HK-2 (cell line): ENCODE data around the gene SCN11A.
"Not testable (repeated sequence)": the region's sequence is repeated elsewhere in the genome, so short reads cannot be mapped to it uniquely, and the experiment has no call there.

Source experiments
- DNase-seq: peaks from one replicate; pipeline ENCODE4 v3.0.0-alpha.2; 2018; ENCODE audit not compliant: unreplicated experiment

Gene SCN11A

DNA sequence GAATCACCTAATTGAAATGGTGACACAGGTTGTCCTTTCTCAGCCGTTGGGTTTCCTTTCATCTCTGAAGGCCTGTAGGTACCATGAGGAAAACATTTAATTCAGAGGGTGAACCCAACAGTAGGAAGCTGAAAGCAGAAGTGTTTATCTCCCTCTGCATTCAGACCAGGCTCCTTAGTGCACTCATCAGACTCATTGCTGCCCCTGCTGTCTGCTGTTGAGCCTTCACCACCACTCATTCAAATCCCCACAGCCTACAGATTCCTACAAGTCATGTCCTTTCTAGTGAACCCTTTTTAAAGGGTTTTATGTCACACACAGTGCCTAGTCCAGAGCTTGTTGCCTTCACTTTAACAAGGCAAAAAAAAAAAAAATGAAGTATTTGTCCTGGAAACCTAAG lies 13.5 kb upstream of the SCN11A start:
- DNase-seq: peak; percentile 9

DNA sequence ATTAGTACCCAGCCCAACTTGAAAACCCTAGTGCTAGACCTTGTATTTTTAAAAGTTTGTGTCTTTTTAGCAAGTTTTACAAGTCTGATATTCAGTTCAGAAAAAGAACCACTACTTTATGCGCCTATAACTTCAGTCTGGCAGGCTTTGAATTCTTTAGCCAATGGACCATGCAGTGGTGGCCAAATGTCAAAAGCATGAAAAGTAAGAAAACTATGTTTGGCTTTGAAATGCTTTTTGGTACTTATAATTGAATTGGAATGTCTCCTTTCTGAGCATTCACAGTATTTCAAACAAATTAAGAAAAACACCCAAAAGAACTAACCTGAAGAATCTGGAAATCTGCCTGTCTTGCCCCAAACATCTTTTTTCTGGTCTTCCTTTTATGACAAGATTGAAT lies 12.9 kb upstream of the SCN11A start:
- DNase-seq: no peak

DNA sequence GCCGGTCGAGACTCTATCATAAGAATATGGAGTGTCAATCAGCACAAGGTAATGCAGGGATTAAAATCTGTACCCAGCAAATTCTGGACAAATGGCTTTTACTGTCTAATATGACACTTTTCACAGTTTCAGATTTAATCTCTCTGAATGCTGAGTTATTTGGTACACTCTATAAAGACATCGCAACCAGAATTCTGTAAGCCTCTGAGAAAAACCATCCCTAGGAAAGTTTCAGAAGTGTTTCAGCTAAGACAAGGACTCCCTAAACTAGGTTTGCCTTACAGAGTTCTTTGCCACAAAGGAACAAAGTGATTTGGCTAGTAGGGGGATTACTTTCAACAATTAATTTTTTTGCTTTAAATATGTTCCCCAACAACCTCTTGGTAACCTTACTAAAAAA lies 11.4 kb upstream of the SCN11A start:
- no peak for DNase-seq

DNA sequence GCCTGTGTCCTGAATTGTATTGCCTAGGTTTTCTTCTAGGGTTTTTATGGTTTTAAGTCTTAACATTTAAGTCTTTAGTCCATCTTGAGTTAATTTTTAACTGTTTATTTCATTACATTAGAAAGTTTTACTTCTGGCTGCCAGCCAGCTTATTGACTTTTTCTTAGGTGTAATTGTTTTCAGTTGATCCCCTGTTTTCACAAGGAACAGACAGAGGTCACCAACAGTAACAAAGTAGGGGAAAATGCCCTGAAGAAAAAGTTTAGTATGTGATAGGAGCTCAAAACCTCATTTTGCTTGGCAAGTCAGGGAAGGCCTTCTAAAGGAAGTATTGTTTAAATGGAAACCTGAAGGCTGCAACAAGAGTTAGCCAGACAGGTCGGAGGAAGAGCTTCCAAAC lies 10.4 kb upstream of the SCN11A start:
- DNase-seq: no peak

DNA sequence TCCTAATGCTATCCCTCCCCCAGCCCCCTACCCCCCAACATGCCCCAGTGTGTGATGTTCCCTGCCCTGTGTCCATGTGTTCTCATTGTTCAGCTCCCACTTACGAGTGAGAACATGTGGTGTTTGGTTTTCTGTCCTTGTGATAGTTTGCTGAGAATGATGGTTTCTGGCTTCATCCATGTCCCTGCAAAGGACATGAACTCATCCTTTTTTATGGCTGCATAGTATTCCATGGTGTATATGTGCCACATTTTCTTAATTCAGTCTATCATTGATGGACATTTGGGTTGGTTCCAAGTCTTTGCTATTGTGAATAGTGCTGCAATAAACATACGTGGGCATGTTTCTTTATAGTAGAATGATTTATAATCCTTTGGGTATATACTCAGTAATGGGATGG lies 9.5 kb upstream of the SCN11A start:
- DNase-seq: not testable (repeated sequence)

DNA sequence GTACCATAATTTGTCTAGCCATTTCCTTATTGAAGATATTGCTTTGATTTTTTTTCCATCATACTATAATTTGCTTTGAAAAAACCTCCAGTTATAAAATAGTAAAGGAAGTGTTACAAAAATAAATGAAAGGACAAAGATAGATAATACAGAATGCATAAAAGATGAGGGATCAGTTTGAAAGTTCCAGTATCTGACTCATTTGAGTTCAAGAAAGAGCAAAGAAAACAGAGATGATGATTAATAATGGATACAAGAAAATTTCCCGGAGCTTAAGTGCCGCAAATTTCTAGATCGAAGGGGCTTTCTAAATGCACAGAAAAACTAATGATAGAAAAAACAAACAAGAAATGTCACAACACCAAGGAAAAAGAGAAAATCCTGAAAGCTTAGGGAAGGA lies 4.4 kb upstream of the SCN11A start:
- DNase-seq: no peak

DNA sequence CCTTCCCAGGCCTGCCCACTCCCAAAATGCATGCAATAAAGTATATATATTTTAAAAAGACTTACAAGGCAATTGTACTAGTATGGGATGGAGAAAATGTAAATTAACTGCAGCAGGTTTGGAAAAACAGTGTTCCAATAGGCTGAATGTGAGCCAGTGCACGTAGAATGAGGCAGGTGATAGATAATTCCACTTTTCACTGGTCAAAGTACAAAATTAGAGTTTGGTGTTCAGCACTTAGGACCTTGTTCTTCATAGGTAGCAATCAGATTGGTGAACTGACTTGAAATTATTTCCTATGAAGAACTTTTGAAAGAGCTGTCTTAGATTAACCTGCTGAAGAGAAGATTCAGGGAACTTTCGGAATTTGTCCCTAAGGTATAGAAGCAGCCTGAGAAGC lies 2.0 kb upstream of the SCN11A start:
- no peak for DNase-seq

DNA sequence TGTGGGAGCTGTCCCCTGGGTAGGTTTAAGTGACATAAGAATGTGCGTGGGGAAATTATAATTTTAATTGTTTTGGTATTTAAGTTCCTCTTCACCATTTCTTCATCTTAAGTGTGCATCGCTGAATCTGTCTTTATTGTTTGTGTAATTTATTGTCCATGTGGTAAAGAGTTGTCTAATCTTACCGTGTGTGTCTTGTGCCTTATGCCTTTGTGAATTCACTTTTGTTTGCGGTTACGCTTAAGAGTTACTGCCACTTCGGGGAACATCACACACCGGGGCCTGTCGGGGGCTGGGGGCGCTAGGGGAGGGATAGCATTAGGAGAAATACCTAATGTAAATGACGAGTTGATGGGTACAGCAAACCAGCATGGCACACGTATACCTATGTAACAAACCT lies 839 bp upstream of the SCN11A start:
- no peak for DNase-seq

DNA sequence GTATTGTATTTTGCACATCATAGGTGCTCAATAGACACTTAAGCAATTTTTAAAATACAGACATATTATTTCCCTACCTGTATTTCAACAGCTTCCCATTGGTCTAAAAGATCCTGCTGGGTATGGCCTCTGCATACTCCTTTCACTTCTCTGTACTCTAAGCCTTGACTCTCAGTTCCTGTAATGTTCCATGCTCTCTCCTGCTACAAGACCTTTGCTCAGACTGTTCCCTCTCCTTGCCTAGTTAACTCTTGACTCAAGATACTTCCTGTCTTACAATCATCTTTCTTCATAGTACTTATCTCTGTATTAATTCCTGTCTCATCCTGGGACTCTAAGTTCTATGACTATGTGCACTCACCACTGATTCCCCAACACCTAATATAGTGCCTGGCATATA lies 1.7 kb downstream of the SCN11A start:
- DNase-seq: no peak

DNA sequence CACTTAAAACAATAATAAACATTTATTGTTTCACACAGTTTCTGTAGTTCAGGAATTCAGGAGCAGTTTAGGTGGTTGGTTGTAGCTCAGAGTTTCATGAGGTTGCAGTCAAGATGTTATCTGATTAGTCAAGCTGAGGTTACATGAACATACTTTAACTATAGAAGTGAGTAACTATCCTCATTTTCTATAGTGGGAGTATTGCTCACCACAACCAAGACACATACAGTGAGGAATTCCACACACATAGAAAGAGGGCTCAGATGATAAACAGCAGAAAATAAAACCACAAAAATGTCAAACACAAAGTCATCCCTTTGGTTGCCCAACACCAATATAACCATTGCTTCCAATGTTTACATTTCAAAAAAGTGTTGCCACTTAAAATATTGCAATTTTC lies 13.6 kb downstream of the SCN11A start:
- DNase-seq: no peak

DNA sequence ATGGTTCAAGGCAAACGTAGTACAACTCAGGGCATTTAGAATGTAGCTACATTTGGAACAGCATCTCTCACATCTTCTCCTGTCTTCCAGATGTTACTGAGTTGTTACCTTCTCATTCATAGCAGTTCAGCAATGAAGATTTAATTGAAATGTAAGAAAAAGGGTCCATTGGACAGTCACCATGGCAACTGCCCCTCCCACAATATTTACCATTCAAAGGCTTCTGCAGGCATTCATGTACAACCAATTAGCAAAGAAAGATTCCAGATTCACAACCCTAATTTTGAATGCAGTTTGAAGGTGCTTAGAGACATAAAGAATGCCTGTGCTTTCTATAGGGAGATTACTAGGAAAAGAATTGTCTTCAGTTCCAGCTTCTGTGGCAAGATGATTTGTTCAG lies 22.2 kb downstream of the SCN11A start:
- DNase-seq: no peak

DNA sequence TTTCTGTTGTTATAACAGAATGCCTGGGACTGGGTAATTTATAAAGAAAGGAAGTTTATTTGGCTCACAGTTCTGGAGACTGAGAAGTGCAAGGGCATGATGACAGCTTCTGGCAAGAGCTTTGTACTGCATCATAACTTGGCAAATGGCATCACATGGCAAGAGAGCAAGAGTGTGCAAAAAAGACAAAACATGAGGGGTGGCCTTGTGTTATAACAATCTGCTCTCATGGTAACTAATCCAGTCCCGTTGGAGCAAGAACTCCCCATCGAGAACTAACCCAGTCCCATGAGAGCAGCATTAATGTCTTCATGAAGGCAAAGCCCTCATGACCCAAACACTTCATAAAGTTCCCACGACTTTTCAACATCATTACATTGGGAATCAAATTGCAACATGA lies 23.2 kb downstream of the SCN11A start:
- DNase-seq: no peak

DNA sequence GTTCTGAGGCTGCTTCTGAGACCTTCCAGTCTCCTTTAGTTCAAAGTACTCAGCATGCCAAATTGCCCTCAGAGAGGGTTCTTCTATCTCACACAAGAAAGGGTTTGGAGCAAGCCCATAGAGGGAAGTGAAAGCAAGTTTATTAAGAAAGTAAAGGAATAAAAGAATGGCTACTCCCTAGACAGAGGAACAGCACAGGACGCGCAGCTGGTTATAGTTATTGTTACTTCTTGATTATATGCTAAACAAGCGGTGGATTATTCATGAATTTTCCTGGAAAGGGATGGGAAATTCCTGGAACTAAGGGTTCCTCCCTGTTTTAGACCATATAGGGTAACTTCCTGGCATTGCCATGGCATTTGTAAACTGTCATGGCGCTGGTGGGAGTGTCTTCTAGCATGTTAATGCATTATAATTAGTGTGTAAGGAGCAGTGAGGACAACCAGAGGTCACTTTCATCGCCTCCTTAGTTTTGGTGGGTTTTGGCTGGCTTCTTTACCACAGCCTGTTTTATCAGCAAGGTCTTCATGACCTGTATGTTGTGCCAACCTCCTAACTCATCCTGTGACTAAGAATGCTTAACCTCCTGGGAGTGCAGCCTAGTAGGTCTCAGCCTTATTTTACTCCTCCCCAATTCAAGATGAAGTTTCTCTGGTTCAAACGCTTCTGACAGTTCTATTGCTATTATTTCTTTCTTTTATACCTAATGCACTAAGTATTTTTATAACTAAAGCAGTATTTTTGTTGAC lies 26.3 kb downstream of the SCN11A start:
- no peak for DNase-seq

DNA sequence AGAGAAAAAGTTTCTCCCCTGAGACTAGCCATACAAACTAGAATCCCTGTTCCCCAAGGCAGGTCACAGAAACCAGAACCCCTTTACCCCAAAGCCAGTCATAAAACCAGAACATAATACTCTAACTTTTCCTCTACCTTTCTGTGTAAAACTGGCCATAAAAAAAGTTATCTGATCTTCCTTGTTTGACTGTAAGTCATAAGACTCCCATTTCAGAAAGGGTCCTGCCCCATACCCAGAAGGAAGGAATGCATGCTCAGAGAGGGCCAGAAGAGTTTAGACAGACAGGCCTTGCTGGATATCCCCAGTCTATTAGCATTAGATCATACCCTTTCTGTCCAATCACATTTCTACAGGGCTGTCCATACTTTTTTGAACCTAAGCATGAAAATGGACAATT lies 27.2 kb downstream of the SCN11A start:
- no peak for DNase-seq

DNA sequence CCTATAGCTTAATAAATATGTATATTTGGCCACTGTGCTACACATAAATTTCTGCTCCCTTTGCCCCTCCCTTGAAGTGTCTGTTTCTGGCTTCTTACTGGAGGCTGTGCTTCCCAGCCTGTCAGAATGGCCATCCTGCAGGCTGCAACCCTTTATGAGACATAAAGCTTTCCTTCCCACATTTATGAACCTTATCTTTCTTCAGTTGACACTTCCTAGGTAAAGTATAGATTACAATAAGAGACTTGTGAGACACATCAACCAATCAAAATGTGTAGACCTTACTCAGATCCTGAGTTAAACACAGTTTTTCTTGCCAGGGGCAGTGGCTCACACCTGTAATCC lies 29.5 kb downstream of the SCN11A start:
- DNase-seq: no peak

DNA sequence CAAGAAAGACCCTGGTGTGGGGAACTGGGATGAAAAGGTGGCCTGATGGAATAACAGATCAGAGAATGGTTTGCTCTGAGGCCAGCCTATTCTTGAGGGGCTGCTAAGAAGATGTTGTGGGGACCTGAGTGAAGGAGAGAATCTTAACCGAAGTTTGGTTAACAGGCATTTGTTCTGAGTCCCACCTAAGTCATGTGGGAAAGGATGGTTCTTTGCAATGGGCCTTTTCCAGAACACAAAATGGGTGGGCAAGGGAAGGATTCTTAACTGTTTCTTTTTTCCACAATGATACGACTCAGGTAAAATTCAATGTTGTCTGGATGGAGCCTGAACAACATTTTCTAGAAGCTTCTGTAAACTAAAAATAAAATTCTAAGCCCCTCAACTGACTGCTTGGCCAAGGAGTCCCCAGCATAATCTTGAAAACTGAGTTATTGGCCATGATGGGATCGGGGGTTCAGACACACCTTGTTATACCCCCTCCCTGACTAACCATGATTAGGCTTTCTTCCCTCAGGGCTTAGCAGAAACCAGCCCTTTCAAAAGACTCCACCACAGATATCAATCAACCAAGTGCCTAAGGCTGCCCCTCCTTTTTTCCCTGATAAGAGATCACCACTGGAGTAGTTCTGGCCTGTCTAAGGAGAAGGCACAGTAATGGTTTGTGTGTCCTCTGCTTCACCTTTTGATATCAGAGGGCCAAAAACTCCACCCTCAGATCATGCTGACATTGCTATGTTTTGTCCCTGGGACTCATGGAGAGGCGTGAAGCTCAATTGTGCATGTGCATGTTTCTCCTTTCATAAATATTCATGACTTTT lies 30.1 kb downstream of the SCN11A start:
- DNase-seq: no peak

DNA sequence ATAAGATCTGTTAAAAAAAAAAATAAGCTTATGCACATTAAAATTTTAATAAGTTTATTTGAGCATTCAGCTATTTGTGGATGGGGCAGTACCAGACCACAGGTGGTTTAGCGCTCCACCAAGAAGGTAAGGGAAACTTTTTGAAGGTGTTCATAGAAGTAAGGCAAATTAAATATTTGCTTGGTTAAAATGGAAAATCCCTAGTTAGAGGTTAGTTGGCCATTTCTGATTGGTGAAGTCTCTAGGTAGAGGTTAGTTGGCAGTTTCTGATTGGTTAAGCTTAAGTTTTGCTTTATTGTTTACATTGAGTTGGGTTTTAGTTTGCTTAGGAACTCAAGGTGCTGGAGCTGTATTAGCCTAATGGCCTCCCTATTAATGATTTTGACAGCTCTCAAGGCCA lies 30.7 kb downstream of the SCN11A start:
- no peak for DNase-seq

DNA sequence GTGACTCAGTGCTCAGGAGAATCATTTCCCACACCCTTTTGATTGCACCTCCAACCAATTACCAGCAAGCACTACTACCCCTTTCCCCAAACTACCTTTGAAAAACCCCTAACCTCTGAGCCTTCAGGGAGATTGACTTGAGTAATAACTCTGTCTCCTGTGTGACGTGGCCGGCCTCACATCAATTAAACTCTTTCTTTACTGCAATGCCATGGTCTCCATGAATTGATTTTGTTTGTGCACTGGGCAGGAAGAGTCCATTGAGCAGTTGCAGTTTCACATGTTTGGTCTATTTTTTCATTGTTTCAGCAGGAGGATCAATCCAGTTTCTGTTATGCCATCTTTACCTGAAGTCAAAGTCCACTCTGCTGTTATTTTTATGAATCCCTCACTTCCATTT lies 32.4 kb downstream of the SCN11A start:
- DNase-seq: no peak

DNA sequence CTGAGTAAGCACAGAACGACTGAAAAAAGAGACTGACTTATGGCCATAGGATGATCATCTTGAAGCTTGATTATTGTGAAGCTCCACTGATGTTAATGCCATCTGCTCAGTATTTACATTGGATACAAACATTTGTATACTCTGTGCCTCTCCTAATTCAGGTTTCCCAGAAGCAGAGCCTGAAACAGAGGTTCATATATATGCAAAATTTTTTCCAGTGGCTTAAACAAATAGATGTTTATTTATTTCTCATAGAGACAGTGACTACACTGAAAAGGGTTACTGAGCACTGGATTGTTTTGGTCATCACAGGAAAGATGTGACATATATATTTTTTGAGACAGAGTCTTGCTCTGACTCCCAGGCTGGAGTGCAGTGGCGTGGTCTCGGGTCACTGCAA lies 36.3 kb downstream of the SCN11A start:
- DNase-seq: no peak

DNA sequence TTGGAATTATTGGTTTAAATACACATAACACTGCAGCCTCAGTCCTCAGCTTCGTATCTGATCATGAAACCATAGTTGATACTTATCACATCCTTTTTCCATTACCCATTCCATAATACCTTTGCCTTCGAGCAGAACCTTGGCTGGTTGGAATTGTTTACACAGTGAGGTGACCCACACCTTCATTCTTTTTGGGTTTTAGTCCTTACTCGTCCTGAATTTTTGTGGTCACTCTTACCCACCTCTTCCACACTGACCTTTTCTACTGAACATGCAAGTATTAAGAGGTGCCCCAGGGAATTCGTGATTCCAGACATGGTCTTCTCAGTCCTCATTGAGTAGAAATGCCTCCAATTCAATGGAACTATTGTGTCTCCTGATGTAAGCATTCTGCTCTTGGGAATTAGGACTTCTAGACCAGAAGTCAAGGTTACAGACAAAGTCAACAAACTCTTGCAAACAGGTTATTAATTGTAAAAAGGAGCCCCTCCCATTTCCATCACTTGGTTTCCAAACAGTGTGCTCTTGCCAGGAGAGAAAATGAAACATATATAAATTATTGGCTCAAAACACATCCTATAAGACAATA lies 37.7 kb downstream of the SCN11A start:
- no peak for DNase-seq

DNA sequence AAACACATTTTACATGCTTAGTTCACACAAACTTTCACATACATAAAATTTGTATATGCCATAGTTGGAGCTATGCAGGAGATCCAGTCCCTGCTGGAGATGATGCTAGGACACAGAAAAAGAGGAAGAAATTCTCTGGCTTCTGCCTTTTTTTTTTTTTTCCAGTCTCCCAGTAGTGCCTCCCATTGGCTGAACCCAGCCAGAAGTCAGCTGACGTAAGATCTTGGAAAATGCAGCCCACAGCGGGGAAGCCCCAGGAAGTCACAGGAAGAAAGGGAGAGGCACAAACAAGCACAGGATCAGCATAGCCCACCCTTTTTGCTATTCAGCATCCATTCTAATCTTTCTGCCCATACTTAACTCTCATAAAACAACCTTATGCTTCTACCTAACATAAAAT lies 38.5 kb downstream of the SCN11A start:
- DNase-seq: no peak

DNA sequence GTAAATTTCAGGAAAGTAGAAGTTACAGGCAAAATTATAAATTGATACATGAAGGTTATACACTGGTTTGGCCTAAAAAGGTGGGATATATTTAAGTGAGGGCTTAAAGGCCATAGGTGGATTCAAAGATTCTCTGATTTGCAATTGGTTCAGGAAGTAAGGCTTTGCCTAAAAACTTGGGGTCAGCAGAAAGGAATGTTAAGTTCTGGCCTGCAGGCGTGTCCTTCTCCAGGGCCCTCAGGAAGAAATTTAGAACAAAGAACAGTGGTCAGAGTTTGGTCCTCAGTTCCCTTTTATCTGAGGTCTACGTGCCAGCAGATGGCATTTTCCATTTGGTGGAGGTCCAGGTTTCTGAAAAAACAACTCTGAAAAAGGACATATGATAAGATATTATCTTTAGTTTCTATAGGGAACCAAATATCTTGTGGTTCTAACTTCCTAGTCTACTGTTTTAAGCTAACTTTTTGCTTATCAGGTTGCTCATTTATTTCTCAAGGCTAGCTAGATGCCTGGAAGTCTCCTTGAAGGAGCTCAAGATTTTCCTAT lies 40.5 kb downstream of the SCN11A start:
- no peak for DNase-seq

DNA sequence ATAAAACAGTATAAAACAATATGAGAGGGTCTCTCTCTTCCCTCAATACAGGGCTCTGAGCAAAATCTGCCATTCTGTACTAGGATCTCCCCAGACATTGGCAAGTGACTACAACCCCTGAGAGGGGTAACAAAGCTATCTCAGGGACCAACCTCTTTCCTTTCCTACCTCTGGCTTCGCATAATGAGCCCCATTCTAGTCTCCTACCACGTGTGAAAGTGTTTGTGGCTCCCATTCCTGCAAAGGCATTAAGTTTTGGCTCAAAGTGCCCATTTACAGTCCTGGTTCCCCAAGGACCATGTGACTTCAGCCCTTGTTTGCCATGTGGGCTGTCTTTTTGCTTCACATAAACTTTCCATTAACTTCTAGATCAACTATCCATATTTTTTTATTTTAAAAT lies 46.4 kb downstream of the SCN11A start:
- DNase-seq: no peak
